HL-60 (cell line): ENCODE measurements around the gene TRIM6.

ENCODE experiments used
- DNase-seq, 2 experiments: peaks; one replicate each; pipeline ENCODE4 v3.0.0-alpha.2; 2010 to 2020; ENCODE audit warnings: low read depth in 1 of 2, low spot score in 1 of 2
- H3K27ac ChIP-seq: fragments of 250-450 bp; sonication (Bioruptor Pico); replicated peaks from 2 replicates; pipeline ENCODE4 v1.5.1; 2020; ENCODE audit warnings: mild to moderate bottlenecking, moderate library complexity
- H3K27me3 ChIP-seq: fragments of 250-450 bp; sonication (Bioruptor Pico); 2 replicates; pipeline ENCODE4 v1.5.1; 2021; ENCODE audit warnings: mild to moderate bottlenecking, moderate library complexity; ENCODE audit not compliant: insufficient read depth, poor library complexity, severe bottlenecking
- H3K4me3 ChIP-seq: replicated peaks from 2 replicates; pipeline ENCODE4 v1.5.1; 2011; ENCODE audit warnings: mild to moderate bottlenecking, control low read depth, low read length; ENCODE audit not compliant: insufficient read depth
- CTCF ChIP-seq: IDR thresholded peaks from one replicate; pipeline ENCODE4 v1.5.1; 2011; ENCODE audit warnings: low read length, control low read depth, inconsistent platforms; ENCODE audit not compliant: insufficient read depth
- GABPA ChIP-seq: IDR thresholded peaks from 2 replicates; pipeline ENCODE4 v1.6.1; 2012; ENCODE audit warnings: low read depth
- POLR2AphosphoS5 ChIP-seq: IDR thresholded peaks from 2 replicates; pipeline ENCODE4 v1.6.1; 2012; ENCODE audit warnings: low read depth
- REST ChIP-seq: IDR thresholded peaks from 2 replicates; pipeline ENCODE4 v1.6.1; 2012; ENCODE audit warnings: low read depth; ENCODE audit not compliant: insufficient replicate concordance
- SPI1 ChIP-seq: IDR thresholded peaks from 2 replicates; pipeline ENCODE4 v1.6.1; 2012; ENCODE audit warnings: low read depth, mild to moderate bottlenecking, borderline replicate concordance

Gene TRIM6

GRCh38 chr11:5605849-5606248 is 9.4 kb downstream of the TRIM6 start:
- no peak overlapping the region for H3K27ac ChIP-seq
- H3K4me3 ChIP-seq: no peak overlapping the region
- DNase-seq: no peak
- H3K27me3 ChIP-seq: no peaks in the 10 kb centered on the region
- TF ChIP-seq POLR2AphosphoS5 (no peak), SPI1 (no peak), GABPA (no peak), REST (no peak), CTCF (no peak)

- H3K27ac ChIP-seq: no peak overlapping the region
- TF ChIP-seq POLR2AphosphoS5 (no peak), REST (no peak), GABPA (no peak), CTCF (no peak), SPI1 (no peak)
- no peaks in the 10 kb centered on the region for H3K27me3 ChIP-seq
- DNase-seq: no peak
- H3K4me3 ChIP-seq: no peak overlapping the region
Measured at GRCh38 chr11:5608808-5609207, 12.4 kb downstream of the TRIM6 start.

DNA sequence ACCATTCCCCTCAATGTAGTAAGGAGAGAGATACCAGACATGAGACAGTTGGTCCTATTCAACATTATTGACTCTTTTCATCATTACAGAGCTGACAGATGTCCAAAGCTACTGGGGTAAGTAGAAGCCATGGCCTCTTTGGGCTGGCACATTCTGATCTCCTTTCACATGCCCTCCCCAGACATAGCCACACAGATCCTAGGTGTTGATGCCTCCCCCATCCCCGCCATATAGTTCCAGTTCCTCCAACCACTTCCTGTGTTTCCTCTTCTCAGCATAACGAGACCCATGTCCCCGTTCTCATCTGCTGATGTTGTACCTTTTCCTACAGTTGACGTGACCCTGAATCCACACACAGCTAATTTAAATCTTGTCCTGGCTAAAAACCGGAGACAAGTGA is 14.0 kb downstream of the TRIM6 start:
- Histone ChIP-seq H3K4me3 (no peak overlapping the region), H3K27me3 (no peaks in the 10 kb centered on the region), H3K27ac (no peak overlapping the region)
- DNase-seq: no peak
- TF ChIP-seq SPI1 (no peak), GABPA (no peak), POLR2AphosphoS5 (no peak), CTCF (no peak), REST (no peak)
